GM06990 (cell line): ENCODE measurements around the gene OR13C9.
"Not testable (repeated sequence)": the region's sequence is repeated elsewhere in the genome, so short reads cannot be mapped to it uniquely, and the experiment has no call there.

ENCODE experiments used
- DNase-seq: peaks from one replicate; pipeline ENCODE4 v3.0.0-alpha.2; 2011; ENCODE audit not compliant: insufficient read length; ENCODE audit errors: extremely low read depth
- H3K27me3 ChIP-seq: replicated peaks from 2 replicates; pipeline ENCODE4 v1.6.0; 2011; ENCODE audit warnings: low read length; ENCODE audit not compliant: control insufficient read depth, insufficient read depth
- H3K36me3 ChIP-seq: 2 replicates; pipeline ENCODE4 v1.5.1; 2011; ENCODE audit warnings: low read length; ENCODE audit not compliant: control insufficient read depth, insufficient read depth
- H3K4me3 ChIP-seq: replicated peaks from 2 replicates; pipeline ENCODE4 v1.5.1; 2011; ENCODE audit warnings: low read depth, mild to moderate bottlenecking, control low read depth, low read length
- TF ChIP-seq, protein P1 (sequence below): IDR thresholded peaks from 2 replicates; pipeline ENCODE4 v1.5.1; 2011; ENCODE audit warnings: low read length, control low read depth, mild to moderate bottlenecking, inconsistent platforms; ENCODE audit not compliant: insufficient read depth, poor library complexity, severe bottlenecking

Gene OR13C9

DNA sequence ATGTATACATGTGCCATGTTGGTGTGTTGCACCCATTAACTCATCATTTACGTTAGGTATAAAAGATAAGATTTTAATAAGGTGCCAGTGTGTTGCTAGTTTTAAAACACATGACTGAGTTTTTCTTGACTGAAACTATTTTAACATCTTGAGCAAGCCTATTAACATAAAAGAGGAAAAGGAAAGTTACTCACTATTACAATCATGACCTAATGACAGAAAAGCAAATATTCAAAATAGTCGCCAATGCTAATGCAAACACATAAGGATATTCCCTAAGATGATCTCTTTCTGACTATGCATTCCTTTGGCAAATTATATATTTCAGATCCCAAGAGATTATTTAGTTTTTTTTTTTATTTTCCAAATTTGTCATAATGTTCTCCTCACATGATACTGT, 6.8 kb downstream of the OR13C9 start:
- H3K27me3 ChIP-seq: no peaks in the 10 kb centered on the region
- TF ChIP-seq, protein P1, sequence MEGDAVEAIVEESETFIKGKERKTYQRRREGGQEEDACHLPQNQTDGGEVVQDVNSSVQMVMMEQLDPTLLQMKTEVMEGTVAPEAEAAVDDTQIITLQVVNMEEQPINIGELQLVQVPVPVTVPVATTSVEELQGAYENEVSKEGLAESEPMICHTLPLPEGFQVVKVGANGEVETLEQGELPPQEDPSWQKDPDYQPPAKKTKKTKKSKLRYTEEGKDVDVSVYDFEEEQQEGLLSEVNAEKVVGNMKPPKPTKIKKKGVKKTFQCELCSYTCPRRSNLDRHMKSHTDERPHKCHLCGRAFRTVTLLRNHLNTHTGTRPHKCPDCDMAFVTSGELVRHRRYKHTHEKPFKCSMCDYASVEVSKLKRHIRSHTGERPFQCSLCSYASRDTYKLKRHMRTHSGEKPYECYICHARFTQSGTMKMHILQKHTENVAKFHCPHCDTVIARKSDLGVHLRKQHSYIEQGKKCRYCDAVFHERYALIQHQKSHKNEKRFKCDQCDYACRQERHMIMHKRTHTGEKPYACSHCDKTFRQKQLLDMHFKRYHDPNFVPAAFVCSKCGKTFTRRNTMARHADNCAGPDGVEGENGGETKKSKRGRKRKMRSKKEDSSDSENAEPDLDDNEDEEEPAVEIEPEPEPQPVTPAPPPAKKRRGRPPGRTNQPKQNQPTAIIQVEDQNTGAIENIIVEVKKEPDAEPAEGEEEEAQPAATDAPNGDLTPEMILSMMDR: no peak
- no peak overlapping the region for H3K4me3 ChIP-seq
- no peak for DNase-seq
- H3K36me3 ChIP-seq: no peaks in the 10 kb centered on the region

DNA sequence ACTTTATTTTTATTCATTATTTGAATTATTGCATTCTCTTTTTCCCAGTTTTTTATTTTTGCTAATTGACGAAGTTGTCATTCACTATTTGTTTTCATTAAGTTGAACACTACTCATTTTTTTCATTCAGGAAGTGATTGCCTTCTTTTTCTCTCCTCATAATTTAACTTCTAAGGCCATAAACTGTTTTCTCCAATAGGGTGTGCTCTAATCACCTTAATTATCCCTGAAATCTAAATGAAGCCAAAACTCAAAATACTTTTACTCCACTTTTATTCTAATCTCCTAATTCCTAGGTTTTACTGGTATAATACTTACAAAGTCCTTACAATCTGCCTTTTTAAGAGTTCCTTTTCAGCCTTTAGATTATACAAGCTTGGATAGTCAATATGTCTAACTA, 9.7 kb downstream of the OR13C9 start:
- TF ChIP-seq, protein P1: peak; percentile 16
- H3K4me3 ChIP-seq: no peak overlapping the region
- no peaks in the 10 kb centered on the region for H3K27me3 ChIP-seq
- DNase-seq: no peak
- H3K36me3 ChIP-seq: no peaks in the 10 kb centered on the region

DNA sequence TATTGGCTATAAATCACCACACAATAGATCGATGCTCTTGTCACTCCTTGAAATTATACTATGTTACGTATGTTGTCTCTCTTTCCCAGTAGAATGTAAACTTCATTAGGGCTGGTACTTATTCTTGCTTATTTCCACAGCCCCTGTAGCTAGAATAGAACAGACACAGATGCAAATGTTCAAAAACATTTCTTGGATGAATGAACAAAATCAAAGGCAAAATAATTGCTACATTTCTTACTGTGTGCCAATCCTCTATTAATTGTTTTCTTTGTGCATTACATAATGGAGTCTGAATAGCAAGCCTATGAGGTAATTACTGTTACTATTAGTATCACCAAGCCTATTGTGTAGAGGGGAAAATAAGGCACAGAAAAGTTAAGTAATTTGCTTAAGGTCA, 11.9 kb downstream of the OR13C9 start:
- no peaks in the 10 kb centered on the region for H3K27me3 ChIP-seq
- no peak overlapping the region for H3K4me3 ChIP-seq
- TF ChIP-seq, protein P1: no peak
- no peaks in the 10 kb centered on the region for H3K36me3 ChIP-seq
- no peak for DNase-seq

DNA sequence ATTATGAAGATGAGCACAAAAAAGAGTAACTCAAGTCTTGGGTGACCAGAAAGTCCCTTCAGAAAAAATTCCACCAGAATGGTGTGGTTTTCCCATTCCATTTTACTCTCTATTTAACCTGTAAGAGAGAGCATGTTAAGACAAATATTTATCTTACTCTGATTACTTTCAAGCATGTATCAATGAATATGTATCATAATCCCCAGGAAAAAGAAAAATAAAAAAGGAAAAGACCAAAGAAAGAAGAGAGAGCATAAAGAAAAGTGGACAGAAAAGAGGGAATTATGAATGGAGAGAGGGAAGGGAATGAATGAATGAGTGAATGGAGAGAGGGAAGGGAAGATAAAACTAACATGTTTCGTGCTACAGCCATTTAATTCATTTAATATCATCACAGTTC, 12.5 kb downstream of the OR13C9 start, which contains the start of gene OR13C2:
OR13C2 (minus strand) TSS at position 101 of the 400 bp plus-strand sequence; CDS start at position 101, 0 bp downstream.
- not testable (repeated sequence) for H3K4me3 ChIP-seq, DNase-seq, H3K27me3 ChIP-seq, H3K36me3 ChIP-seq

DNA sequence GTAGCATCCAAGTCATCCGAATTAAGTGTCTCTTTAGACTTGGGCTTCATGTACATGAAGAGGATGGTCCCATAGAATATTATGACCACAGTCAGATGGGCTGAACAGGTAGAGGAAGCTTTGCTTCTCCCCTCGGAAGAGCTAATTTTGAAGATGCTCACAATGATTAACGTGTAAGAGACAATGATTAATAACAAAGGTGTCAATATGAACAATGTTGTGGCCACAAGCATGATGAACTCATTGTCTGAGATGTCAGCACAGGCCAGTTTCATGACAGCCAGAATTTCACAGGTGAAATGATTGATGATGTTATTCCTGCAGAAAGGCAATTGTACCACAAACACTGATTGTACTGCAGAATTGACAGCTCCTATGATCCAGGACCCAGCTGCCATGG, 13.2 kb downstream of the OR13C9 start:
- Histone ChIP-seq H3K27me3 (no peaks in the 10 kb centered on the region), H3K36me3 (no peaks in the 10 kb centered on the region), H3K4me3 (no peak overlapping the region)
- DNase-seq: no peak
- TF ChIP-seq, protein P1: no peak

DNA sequence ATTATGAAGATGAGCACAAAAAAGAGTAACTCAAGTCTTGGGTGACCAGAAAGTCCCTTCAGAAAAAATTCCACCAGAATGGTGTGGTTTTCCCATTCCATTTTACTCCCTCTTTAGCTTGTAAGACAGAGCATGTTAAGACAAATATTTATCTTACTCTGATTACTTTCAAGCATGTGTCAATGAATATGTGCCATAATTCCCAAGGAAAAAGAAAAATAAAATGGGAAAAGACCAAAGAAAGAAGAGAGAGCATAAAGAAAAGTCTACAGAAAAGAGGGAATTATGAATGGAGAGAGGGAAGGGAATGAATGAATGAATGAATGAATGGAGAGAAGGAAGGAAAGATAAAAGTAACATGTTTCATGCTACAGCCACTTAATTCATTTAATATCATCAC, 18.7 kb downstream of the OR13C9 start, which contains the start of gene OR13C5:
OR13C5 (minus strand) TSS at position 101 of the 400 bp plus-strand sequence; CDS start at position 101, 0 bp downstream.
- not testable (repeated sequence) for H3K4me3 ChIP-seq, H3K27me3 ChIP-seq, H3K36me3 ChIP-seq, DNase-seq

DNA sequence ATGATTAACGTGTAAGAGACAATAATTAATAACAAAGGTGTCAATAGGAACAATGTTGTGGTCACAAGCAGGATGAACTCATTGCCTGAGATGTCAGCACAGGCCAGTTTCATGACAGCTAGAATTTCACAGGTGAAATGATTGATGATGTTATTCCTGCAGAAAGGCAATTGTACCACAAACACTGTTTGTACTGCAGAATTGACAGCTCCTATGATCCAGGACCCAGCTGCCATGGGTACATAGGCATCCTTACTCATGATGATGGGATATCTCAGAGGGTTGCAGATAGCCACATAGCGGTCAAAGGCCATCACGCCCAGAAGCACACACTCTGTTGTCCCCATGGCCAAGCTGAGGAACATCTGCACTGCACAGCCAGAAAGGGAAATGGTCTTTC, 19.3 kb downstream of the OR13C9 start:
- not testable (repeated sequence) for H3K27me3 ChIP-seq, DNase-seq, H3K4me3 ChIP-seq, H3K36me3 ChIP-seq
